NCI-H2196 treated with DMSO at 0.1 percent for 48 hours (cell line): ENCODE results near the gene MMAB.

Experiments used
- DNase-seq: peaks from one replicate; lab custom pipeline; 2025; ENCODE audit not compliant: unreplicated experiment; lab: John Stamatoyannopoulos, UW

Gene MMAB

DNA sequence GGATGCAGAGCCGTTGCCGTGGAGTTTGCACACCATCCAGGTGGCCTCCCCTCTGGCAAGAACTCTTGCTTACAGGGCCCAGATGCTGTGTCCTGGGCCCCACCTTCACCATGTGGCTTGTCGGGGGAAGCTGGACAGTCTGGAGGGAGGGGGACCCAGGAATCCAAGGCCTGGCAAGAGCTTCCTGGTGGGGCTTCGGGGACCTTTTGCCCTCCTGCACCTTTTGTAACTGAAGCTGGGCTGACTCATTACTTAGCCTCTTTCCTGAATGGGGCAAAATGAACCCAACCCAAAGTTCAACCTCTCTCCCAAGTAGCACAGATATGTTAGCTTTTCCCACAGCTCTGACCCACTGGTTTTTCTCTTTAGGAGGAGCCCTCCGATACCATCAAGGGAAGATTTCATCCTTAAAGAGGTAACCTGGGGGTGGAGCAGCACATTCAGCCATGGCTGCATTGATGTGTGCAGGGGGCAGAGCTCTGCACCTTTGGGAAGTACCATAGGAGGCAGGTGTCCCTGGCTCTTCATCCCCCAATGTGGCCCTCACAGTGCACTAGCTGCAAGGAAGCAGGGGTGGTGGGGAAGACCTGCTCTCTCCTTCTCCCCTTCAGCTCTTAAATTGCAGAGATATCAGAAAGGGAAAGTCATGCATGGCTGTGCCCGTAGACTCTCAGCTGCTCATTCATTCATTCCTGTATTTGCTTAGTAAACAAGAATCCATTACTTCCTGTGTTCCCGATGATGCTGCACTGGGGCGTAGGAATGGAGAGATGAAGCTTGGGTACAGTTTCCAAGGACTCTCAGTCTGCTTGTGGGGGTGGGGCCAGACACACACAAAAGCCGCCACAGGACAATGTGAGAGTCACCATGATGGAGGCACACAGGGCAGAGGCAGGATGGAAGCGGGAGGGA is 13.3 kb upstream of the MMAB start:
- DNase-seq, result no peak

DNA sequence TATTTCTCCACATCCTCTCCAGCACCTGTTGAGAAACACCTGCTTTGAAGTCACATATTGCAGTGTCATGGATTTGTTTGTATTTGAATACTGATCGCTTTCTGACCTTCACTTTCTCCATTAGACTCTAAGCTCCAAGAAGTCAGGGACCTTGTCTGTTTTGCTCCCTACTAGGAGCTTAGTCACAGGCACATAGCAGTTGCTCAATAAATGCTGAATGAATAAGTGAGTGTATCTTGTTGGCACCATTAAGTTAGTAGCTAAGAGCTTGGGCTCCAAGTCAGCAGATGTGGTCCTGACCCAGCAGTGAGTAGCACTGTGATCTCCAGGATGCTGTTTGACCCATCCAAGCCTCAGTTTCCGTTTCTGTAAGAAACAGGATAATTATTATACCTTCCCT is 10.4 kb upstream of the MMAB start:
- no peak for DNase-seq

DNA sequence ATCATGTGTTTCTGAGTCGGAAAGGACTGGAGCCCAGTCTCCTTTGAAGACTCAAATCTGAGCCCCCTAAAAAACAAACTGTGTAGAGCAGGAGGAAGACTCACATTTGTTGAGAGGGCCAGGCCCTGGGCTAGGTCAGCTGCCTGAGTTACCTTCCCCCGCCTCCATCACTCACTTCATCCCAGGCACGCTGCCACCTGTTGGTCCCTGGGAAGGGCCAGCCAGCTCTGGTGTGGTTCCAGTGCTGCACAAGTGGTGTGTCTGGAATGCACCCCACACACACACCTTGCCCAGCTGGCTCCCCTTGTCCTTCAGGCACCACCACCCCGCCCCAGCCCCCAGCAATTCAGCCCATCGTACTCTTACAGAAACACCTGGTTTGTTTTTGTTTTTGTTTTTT is 9.3 kb upstream of the MMAB start:
- DNase-seq, result peak; percentile 31

DNA sequence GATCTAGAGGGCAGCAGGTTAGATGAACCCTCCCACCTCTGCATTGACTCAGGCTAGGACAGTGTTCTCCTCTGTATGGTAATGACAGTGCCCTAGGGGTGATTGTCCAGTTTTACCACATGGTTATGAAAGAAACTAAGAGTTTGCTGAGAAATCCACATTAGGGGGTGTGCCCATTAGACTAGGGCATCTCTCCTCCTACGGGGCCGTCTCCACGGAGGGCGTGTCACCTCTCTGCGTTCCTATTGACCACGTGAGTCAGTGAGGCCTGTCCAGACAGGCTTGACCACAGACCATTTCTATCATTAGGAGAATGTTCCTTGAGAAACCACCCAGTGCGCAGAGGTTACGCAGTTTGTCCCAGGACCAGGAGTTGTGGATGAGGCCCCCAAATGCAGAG is 8.6 kb upstream of the MMAB start:
- no peak for DNase-seq

DNA sequence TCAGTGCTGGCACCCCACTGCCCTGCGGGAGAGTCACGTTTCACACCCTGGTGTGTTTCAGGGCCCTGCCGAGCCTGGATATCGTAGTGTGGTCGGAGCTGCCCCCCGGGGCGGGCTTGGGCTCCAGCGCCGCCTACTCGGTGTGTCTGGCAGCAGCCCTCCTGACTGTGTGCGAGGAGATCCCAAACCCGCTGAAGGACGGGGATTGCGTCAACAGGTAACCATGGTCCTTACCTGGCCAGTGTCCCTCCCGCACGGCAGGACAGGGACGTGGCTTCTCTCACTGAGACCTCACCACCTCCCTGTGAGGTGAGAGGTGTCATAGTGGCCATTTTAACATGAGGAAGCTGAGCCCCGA is 8.0 kb upstream of the MMAB start:
- no peak for DNase-seq

DNA sequence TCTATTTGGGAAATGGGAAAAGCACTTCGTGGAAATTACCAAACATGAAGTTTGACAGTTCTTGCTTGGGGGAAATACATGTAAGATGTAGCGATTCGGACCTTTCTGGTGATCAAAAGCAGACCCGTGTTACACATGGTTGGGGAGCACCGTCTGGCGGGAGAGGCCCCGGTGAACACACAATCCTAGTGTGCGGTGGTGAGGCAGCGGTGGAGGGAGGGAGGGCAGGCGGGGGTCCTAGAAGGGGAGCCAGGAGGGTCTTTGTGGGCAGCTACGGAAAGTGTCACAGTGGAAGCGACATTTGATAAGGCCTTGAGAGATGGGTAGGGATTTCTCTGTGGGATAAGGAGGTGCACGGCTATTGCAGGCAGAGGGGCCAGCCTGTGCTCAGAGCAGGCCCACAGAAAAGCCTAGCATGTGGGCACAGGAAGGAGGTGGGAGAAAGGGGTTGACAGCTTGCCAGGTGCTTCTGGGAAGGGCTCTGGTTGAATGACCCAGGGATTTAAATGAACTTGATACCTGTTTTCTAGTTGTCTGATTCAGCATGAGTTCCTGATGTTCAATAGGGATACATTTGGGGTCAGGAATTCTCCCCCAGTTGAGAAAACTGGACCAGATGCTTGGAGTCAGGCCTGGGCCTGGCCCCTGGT is 7.5 kb upstream of the MMAB start:
- no peak for DNase-seq

DNA sequence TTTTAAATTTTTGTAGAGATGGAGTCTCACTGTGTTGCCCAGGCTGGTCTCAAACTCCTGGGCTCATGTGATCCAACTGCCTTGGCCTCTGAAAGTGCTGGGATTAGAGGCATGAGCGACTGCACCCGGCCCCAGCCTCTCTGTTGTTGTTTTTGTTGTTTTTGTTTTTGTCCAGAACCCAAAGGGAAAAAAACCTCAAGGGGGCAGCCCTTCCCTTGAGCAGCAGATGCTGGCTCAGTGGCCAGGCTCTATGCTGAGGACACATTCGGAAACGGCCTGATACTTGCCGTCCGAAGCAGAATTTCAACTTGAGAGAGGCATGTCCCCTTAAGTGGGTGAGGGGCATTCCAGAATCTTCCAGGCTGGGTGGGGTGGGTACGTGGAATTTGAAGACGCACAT is 7.0 kb upstream of the MMAB start:
- no peak for DNase-seq

DNA sequence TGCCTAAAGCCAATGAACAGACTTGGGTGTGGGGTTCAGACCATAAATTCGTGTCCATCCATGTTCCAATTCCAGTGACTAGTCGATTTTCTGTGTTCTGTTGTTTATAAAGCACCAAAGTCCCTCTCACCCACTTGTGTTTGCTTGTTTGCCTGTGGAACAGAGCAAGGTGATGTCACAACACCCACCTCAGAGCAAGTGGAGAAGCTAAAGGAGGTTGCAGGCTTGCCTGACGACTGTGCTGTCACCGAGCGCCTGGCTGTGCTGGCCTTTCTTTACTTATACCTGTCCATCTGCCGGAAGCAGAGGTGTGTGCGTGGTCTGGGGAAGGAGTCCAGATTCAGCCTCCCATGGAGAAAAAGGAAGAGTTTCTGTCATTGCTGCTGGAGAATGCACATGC is 6.3 kb upstream of the MMAB start:
- no peak for DNase-seq

DNA sequence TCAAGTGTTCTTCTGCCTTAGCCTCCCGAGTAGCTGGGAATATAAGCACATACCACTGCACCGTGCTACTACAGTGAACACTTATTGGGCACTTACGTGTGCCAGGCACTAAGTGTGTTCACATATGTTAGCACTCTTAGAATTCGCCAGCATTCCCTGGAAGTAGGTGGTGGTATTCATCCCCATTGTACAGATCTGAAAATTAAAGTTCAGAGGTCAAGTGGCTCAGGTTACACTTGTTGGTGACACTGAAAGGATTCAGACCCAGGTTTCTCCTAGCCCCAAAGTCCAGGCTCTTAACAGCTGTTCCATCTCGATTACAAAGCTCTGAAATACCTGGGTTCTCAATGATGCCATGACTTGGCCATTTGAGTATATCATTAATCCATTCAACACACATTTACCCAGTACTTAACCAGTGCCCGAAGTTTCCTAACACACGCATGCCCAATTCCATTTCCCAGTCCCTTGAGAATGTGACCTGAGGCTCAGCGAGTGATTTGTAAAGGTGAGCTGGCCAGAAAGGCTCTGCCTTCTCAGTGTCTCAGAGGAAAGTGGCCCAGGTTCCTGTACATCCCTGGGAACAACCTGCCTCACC is 5.1 kb upstream of the MMAB start:
- DNase-seq, result no peak

DNA sequence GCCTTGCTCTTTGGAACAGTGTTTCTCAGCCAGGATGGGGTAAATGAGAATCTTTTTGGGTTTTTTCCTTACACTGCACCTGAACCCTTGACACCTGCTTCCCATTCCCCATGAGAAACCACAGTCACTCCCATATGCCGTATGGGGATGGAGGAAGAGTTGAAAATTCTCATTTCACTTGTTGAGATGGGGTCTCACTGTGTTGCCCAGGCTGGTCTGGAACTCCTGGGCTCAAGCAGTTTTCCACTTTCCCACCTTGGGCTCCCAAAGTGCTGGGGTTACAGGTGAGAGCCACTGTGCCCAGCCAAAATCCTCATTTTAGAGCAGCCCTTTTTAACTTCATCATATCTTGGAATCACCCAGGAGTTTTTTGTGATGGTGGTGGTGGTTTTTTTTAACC is 4.0 kb upstream of the MMAB start:
- DNase-seq, result no peak

DNA sequence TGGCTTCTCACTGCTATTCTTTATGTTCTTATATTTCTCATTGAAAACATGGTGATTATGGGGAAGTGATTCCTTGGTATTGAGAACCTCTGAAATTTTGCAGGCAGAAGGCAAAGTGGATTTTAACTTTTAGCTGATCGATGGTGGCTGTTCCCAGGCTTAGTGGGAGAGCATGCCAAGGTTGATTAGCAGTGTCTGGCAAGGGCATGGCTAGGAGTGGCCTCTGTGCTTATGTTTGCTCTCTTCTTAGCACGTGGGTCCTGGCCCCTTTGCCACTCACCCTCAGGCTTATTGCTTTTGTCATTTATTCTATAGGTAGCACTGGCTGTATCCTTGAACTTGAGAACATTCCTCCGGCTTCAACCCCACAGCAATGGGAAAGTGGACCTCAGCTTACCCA is 2.4 kb upstream of the MMAB start:
- DNase-seq, result no peak

DNA sequence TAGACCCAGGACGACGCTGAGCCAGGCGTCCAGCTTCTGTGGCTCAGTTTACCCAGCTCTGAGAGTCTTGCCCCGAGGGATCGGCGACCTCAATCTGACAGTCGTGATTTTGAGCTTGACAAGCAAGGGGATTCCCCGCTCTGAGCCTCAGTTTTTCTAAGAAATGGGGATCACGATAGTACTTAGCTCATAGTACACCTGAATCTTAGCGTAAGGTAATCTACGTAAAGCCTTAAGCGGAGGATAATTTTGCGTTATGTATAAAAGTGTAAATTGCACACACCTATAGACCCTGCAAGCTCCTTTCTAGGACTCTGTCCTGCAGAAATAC is 575 bp upstream of the MMAB start:
- DNase-seq, result no peak

DNA sequence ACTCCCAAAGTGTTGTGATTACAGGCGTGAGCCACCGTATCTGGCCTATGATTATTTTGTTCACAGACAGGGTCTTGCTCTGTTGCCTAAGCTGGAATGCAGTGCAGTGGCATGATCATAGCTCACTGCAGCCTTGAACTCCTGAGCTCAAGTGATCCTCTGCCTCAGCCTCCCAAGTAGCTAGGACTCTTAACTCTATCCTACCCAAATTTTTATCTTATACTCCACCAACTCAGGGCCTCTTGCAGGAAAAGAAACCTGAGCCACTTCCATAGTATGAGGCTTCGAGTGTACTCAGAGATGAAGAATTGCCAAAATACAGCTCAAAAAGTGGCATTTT is 828 bp downstream of the MMAB start:
- no peak for DNase-seq

DNA sequence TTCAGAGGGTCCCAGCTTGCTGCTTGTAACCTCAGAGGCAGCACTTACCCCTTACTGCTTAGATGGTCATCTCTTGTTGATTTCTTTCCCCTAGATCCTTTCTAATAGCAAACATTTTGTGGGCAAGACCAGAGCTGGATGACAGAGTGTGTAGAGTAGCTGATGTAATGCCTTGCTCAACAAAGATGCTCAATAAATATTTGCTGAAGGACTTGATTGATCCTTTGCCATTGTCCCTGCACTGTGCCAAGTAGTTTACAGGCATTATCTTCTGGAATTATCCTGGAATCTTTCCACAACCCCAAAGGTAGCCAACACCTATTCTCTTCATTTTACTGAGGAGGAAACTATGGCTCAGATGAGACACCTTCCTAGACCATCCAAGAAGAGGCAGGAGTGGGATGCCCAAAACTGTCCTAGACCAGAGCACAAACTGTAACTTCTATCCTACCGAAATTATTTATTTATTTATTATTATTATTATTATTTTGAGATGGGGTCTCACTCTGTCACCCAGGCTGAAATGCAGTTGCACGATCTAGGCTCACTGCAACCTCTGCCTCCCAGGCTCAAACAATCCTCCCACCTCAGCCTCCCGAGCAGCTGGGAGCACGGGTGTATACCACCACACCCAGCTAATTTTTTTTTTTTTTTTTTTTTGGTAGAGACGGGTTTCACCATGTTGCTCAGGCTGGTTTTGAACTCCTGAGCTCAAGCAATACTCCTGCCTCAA is 1.4 kb downstream of the MMAB start:
- DNase-seq, result no peak

DNA sequence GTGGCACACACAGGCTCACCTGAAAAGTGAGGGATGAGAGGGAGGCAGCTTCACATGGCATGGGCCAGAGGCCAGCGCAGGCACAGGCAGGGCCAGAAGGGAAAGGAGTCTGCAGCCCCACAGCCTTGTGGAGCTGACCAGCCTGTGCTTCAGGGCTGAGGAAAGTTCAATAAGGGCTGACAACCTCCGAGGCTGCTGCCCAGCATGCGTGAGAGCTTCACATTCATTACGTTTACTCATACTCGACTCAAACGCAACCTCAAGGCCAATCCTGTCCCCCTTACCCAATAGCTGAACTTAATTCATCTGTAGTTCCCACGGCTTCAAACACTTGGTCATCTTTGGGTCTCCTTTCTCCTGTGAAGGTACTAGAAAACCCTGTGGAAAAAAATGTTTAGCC is 4.8 kb downstream of the MMAB start:
- DNase-seq, result no peak

DNA sequence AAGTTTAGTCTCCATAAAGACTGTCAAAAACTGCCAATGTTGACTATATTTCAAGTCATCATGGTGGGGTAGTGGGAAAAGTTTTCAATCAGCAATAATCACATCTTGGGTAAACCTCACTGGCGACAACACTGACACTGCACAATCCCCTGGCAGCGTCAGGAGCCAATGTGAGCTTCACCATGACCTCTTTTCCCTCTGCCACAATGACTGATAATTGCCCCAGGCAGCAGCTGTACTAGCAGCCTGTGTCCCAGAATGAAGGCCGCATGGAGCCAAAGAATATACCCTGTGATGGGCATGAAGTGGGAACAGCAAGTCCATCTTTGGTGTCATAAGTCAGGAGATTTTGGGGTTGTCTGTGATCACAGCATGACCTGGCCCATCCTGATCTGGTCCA is 5.3 kb downstream of the MMAB start:
- DNase-seq, result no peak

DNA sequence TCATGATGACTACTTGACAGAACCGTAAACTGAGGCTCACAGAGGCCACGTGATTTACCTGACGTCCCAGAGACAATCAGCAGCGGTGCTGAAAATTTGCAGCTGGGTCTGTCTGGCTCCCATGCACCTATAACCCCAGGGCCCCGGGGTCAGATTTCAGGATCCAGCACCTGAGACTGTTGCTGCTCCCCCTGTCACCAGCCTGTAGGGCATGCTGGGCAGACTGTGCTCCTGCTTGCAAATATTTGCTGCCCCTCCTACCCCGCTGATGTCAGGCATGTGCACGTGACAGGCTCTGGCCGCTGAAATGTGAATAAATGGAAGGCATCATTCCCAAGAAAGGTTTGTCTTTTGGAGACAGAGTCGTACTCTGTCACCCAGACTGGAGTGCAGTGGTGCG is 6.0 kb downstream of the MMAB start:
- DNase-seq, result no peak

DNA sequence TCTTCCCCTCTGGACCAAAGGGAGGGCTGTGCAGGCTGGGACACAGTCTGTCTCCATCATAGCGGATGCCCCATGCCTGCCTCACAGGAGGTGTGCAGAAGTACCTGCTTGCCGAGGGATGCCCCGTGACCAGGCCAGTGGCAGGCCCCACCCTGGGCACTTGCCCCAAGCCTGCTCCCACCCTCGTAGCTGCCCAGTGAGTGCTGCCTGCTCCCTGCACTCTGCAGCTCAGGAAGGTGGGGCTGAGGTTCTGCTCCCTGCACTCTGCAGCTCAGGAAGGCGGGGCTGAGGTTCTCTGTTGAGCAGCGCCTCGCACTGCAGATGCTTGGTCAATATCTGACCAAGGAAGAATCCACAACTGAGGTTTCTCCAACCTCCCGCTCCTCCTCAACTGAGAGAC is 6.9 kb downstream of the MMAB start:
- DNase-seq, result no peak

DNA sequence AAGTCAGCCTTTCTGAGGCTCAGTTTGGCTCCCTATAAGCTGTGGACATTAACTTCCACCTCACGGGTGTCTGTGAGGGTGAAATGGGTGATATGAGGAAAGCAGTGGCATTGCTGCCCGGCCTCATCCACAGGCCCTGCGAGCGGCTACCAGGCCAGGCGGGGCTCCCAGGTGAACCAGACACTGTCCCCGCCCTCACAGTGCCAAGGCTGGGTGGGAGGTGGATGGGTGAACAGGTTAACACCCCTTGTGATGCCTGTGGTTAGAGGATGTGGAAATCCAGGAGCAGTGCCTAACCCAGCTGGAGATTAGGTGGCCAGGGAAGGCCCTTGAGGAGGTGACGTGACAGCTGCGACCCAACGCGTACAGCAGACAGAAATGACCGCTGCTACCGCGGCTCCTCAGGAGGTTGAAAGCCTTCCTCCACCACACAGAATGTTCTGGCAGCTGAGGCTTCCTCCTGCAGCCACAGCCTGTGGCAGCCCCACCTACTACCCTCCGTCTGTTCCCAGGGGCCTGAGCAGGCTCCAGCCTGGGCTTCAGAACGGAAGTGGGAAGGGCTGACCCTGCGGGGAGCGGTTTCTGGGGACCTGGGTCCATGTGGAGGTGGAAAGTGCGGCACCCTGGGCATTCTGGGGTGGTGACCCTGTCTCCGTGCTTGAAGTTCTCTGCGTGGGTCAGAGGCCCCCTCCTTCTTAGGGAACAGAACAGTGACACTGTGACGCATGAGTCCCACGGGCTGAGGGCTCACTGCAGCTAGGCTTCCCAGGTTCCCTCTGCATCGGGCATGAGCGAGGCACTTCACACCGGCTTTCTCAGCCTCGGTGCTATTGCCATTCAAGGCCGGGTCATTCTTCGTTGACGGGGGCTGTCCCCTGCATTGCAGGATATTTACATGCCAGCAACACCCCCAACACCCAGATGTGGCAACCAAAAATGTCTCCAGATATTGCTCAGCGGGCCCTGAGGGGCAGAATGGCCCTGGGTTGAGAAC is 9.7 kb downstream of the MMAB start:
- no peak for DNase-seq

DNA sequence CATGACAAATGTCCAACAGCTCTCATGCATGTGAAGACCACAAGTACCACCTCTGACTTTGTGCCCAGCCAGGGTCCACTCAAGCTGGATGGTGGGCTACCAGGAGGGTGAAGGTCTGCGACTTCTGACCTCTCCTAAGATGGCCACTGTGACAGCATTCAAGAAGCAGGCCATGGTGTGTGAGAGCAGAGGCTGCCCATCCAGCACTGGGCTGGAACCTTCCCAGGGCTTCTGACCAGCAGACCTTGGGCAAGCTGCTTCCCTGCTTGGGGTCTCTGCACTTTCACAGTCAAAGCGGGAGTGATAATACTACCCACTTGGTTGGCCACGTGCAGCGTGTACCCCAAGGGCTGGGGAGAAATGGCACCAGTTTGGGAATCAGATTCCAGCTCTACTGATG is 10.4 kb downstream of the MMAB start:
- no peak for DNase-seq

DNA sequence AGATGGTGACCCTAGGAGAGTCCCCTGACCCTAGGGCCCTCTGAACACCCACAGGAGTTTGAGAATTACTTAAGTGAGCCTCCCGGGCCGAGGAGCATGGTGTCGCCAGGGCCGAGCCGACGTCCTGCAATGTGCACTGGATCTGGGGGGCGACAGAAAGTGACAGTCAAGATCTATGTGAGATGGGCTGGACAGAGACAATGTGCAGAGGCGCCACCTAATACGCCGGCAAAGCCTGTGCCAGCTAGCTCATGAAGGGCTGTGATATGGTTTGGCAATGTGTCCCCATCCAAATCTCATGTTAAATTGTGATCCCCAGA is 11.6 kb downstream of the MMAB start:
- no peak for DNase-seq
